ENCODE data around the gene TXNDC17. TPM values are rescaled to one million over a fixed set of nuclear protein-coding genes. Genes with fewer than 3 reads are reported as not detected.

Gene TXNDC17
- total and polyA plus RNA-seq, 2 donors (not counting 1 experiment from before 2014, with no cell fraction given) = 87.5 to 243 TPM

DNA sequence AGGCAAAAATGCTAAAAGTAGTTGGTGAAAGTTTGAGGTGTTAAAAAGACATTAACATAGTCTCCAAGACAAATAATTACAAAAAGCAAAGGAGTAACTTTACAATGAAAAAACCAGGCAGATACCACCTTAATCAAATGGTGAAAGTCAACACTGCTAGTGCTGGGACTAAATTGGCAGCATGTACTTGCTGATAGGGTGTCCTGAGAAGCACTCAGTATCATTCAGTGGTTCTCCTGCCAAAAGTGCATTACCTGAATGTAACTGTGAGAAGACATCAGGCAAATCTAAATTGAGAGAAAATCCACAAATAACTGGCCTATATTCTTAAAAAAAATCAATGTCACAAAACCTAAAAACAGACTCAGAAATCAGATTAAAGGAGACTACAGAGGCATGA is 8.3 kb upstream of the TXNDC17 start:
- Histone ChIP-seq H3K36me3 (ENCODE audit: control insufficient read depth, insufficient read depth, low read length) (peaks cover 10% of the 10 kb centered on the region), H3K9me3 (ENCODE audit: control insufficient read depth, insufficient read depth, low read depth, low read length) (no peaks in the 10 kb centered on the region), H3K4me1 (ENCODE audit: control insufficient read depth, extremely low read depth, insufficient read depth, low read length) (no peaks in the 10 kb centered on the region), H3K27ac (ENCODE audit: insufficient read depth, low read length) (no peak overlapping the region), H3K4me2 (ENCODE audit: extremely low read depth, insufficient read depth, low read length) (no peak overlapping the region), H2AFZ (ENCODE audit: low read length) (no peak overlapping the region), H3K79me2 (ENCODE audit: control insufficient read depth, insufficient read depth, low read length) (peaks cover under 1% of the 10 kb centered on the region), H4K20me1 (ENCODE audit: control insufficient read depth, extremely low read depth, insufficient read depth, low read length) (no peaks in the 10 kb centered on the region), H3K9ac (ENCODE audit: insufficient read depth, low read length) (no peak overlapping the region), H3K27me3 (ENCODE audit: control insufficient read depth, insufficient read depth, low read length) (no peaks in the 10 kb centered on the region), H3K4me3 (replicated peaks in 1 of 4; ENCODE audit: control extremely low read depth in 1 of 4, insufficient read depth in 1 of 4, low read depth in 3 of 4, low read length in 4 of 4) (no peak overlapping the region)
- DNase-seq (ENCODE audit: low read depth in 2 of 2) = no peak
- TF ChIP-seq, protein P1, sequence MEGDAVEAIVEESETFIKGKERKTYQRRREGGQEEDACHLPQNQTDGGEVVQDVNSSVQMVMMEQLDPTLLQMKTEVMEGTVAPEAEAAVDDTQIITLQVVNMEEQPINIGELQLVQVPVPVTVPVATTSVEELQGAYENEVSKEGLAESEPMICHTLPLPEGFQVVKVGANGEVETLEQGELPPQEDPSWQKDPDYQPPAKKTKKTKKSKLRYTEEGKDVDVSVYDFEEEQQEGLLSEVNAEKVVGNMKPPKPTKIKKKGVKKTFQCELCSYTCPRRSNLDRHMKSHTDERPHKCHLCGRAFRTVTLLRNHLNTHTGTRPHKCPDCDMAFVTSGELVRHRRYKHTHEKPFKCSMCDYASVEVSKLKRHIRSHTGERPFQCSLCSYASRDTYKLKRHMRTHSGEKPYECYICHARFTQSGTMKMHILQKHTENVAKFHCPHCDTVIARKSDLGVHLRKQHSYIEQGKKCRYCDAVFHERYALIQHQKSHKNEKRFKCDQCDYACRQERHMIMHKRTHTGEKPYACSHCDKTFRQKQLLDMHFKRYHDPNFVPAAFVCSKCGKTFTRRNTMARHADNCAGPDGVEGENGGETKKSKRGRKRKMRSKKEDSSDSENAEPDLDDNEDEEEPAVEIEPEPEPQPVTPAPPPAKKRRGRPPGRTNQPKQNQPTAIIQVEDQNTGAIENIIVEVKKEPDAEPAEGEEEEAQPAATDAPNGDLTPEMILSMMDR (conservative IDR thresholded peaks at IDR 0.05 in 1 of 2, IDR thresholded peaks at IDR 0.05 in 1 of 2; ENCODE audit: low read depth in 1 of 2, low read length in 2 of 2) = no peak
- no peak for TF ChIP-seq EZH2 (IDR thresholded peaks at IDR 0.05; ENCODE audit: low read length, missing control alignments)

DNA sequence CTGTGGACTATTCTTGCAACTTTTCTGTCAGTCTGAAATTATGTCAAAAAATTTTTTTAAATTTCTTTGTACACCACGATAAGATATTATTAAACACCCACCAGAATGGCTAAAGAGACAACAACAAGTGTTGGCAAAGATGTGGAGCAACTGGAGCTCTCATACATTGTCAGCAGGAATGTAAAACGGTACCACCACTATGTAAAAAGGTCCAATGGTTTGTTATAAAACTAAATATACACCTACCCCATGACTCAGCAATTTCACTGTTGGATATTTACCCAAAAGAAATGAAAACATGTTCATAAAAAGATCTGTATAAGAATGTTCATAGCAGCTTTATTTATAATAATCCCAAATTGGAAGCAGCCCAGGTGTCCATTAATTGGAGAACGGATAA is 7.6 kb upstream of the TXNDC17 start:
- TF ChIP-seq, protein P1 (conservative IDR thresholded peaks at IDR 0.05 in 1 of 2, IDR thresholded peaks at IDR 0.05 in 1 of 2; ENCODE audit: low read depth in 1 of 2, low read length in 2 of 2) = no peak
- TF ChIP-seq EZH2 (IDR thresholded peaks at IDR 0.05; ENCODE audit: low read length, missing control alignments) = no peak
- no peak overlapping the region for H3K4me2 ChIP-seq (ENCODE audit: extremely low read depth, insufficient read depth, low read length)
- DNase-seq (ENCODE audit: low read depth in 2 of 2) = no peak
- H3K4me1 ChIP-seq (ENCODE audit: control insufficient read depth, extremely low read depth, insufficient read depth, low read length) = no peaks in the 10 kb centered on the region
- H3K9ac ChIP-seq (ENCODE audit: insufficient read depth, low read length) = no peak overlapping the region
- H2AFZ ChIP-seq (ENCODE audit: low read length) = no peak overlapping the region
- no peaks in the 10 kb centered on the region for H3K27me3 ChIP-seq (ENCODE audit: control insufficient read depth, insufficient read depth, low read length)
- no peak overlapping the region for H3K4me3 ChIP-seq (replicated peaks in 1 of 4; ENCODE audit: control extremely low read depth in 1 of 4, insufficient read depth in 1 of 4, low read depth in 3 of 4, low read length in 4 of 4)
- no peak overlapping the region for H3K27ac ChIP-seq (ENCODE audit: insufficient read depth, low read length)
- no peaks in the 10 kb centered on the region for H3K9me3 ChIP-seq (ENCODE audit: control insufficient read depth, insufficient read depth, low read depth, low read length)
- H3K79me2 ChIP-seq (ENCODE audit: control insufficient read depth, insufficient read depth, low read length) = peaks cover 6% of the 10 kb centered on the region
- H3K36me3 ChIP-seq (ENCODE audit: control insufficient read depth, insufficient read depth, low read length) = peaks cover 7% of the 10 kb centered on the region
- no peaks in the 10 kb centered on the region for H4K20me1 ChIP-seq (ENCODE audit: control insufficient read depth, extremely low read depth, insufficient read depth, low read length)

DNA sequence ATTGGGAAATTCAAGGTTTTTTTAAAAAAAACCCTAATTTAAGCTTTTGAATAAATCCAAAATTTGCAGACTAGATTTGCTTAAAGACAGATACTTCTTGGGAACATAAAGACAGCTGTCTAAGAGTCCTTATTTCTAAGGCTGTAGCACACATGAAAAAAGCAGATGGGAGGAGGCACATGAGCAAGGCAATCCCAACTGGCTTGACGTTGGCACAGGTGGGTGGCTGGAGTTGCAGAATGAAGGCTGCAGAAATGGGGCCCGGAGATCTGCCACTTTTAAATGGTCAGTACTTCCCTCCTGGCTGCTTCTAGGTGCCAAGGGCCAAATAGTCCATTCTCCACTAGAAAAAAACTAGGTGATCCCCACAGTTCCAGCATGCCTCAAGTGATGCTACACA is 4.8 kb upstream of the TXNDC17 start:
- Histone ChIP-seq H3K9me3 (ENCODE audit: control insufficient read depth, insufficient read depth, low read depth, low read length) (no peaks in the 10 kb centered on the region), H2AFZ (ENCODE audit: low read length) (no peak overlapping the region), H3K9ac (ENCODE audit: insufficient read depth, low read length) (no peak overlapping the region), H3K4me1 (ENCODE audit: control insufficient read depth, extremely low read depth, insufficient read depth, low read length) (peaks cover 4% of the 10 kb centered on the region), H3K4me3 (replicated peaks in 1 of 4; ENCODE audit: control extremely low read depth in 1 of 4, insufficient read depth in 1 of 4, low read depth in 3 of 4, low read length in 4 of 4) (no peak overlapping the region), H3K79me2 (ENCODE audit: control insufficient read depth, insufficient read depth, low read length) (peaks cover 25% of the 10 kb centered on the region), H4K20me1 (ENCODE audit: control insufficient read depth, extremely low read depth, insufficient read depth, low read length) (no peaks in the 10 kb centered on the region), H3K27ac (ENCODE audit: insufficient read depth, low read length) (no peak overlapping the region), H3K36me3 (ENCODE audit: control insufficient read depth, insufficient read depth, low read length) (peaks cover 7% of the 10 kb centered on the region), H3K4me2 (ENCODE audit: extremely low read depth, insufficient read depth, low read length) (no peak overlapping the region), H3K27me3 (ENCODE audit: control insufficient read depth, insufficient read depth, low read length) (no peaks in the 10 kb centered on the region)
- DNase-seq (ENCODE audit: low read depth in 2 of 2) = no peak
- TF ChIP-seq, protein P1 (conservative IDR thresholded peaks at IDR 0.05 in 1 of 2, IDR thresholded peaks at IDR 0.05 in 1 of 2; ENCODE audit: low read depth in 1 of 2, low read length in 2 of 2) = no peak
- no peak for TF ChIP-seq EZH2 (IDR thresholded peaks at IDR 0.05; ENCODE audit: low read length, missing control alignments)

All from fibroblast of lung (primary cell).